ENCODE results near the gene OR52L1.

The OR52L1 gene

DNA sequence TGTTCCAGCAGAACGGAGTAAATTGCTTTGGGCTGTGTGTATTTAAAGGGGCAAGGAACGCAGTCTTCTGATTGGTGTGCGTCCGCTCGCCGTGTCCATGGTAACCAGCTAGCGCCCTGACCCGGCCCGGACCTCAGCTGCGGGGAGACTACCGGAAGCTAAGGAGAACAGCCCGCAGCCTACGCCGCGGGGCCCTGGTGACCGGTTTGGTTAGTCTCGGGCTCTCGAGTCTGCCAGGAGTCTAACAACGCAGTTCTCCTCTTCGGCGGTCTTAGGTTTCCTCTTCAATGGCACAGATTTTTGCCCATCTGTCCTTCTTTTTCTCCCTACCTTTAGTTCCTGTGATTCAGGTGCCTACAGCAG, 48.2 kb downstream of the OR52L1 start:
- no peak for DNase-seq

GRCh38 chr11:5937868-5938602, 48.8 kb downstream of the OR52L1 start:
- DNase-seq: no peak

All from SHP77 treated with DMSO at 0.1 percent for 48 hours (cell line).